NCI-H446 (cell line): ENCODE results near the gene PDLIM4.

ENCODE experiments used
- DNase-seq, 2 experiments: peaks; one replicate each; lab custom pipeline; 2025; lab: John Stamatoyannopoulos, UW

PDLIM4 gene

DNA sequence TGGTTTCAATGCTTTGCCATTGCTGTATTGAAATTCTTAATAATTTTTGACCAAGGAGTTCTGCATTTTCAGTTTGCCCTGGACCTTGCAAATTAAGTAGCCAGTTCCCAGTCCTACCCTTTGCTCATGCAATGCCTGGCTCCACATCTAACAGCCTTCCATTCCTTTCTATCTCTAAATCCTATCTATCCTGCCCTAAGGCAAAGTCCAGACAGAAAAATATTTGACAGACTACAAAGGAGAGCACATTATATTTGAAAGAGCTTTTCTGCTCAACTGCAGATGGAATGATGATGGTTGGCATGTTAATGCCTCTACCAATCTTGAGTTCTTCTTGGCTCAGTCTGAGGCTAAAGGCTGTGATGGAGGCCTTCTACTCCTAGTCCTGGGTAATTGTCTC, 52.2 kb downstream of the PDLIM4 start:
- no peak for DNase-seq

DNA sequence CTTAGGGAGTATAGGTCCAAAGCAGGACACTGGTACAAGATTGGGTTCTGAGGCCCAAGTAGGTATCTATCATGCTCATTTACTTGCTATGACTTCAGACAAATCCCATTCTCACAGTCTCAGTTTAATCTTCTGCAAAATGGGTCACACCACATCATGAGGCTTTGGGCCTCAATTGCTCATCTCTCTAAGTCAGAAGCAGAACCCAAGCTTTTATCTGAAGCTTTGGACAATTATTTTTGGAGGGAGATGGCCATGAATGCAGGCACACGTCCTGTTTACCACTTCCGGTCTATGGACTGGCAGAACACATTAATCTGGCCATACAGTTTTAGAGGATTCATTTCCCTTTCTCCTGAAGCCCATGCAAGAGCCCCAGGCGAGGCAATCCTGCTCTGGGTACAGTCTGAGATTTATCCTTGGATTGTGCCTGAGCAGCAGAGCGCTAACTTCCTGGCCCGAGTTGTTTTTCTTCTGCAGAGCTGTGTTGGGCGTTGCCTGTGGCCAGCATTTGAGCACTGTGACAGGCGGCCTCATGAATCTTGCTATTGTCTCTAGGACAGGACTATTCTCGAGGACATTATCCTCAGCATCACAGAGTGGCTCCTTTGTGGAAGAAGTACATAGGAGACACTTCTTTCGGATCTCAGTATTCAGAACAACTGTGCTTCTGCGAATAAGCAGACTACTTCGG, 52.8 kb downstream of the PDLIM4 start:
- no peak for DNase-seq

DNA sequence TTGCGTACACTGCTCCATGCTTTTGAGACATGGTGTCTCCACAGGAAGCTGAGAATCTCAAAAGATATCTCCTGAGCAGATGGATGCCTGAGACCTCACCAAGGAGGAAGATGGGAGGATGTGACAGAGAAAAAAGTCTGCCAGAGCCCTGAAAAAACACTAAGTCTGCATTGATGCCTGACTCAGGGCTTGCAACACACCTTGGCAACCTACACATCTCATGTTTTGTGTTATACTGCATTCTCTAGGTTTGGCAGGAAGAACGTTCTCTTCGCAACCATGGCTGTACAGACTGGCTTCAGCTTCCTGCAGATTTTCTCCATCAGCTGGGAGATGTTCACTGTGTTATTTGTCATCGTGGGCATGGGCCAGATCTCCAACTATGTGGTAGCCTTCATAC, 55.9 kb downstream of the PDLIM4 start:
- no peak for DNase-seq

DNA sequence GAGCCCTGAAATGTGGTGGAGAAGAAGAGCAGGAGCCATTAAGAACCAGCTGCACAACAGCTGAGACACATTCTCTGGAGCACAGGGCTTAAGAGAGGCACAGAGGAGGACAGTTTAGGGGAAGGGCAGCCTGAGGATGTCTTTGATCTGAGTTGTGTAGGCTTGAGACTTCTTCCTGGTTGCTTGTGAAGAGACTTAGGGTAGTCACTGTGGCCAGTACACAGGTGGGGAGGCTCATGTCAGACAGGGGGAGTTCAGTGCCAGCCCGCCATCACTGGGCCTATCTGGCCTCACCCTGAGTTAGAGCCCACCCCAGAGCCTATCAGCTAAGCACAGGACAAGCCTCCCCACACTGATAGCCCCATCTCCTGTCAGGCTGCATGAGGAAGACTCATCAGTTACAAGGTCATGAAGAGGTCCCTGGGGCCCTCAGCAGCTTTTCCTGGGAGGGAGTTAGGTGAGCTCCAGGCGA, 56.5 kb downstream of the PDLIM4 start:
- DNase-seq, result no peak

DNA sequence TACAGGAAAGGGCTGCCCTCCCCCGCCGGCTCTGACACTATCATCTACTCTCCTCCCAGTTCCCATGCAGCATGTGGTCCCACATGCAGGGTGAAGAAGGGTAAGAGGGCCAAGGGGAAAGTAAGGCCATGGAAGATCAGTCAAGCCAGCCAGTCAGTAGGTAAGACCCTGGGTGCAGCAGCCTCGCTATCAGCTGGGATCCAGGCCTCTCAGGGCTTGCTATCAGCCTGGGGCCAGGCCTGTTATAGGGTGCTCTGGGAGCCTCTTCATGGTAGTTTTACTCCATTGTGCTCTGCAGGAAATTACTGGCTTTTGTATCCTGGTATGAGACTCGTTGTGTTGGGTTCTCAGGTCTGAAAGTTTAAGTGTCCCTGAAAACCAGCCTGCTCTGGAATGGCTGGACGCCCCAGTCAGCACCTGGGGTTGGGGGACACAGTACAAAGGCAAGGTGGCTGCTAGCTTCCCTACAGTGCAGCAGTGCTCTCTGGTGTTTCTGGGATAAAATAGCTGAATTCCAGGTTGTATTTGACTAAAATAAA, 58.1 kb downstream of the PDLIM4 start:
- no peak for DNase-seq

DNA sequence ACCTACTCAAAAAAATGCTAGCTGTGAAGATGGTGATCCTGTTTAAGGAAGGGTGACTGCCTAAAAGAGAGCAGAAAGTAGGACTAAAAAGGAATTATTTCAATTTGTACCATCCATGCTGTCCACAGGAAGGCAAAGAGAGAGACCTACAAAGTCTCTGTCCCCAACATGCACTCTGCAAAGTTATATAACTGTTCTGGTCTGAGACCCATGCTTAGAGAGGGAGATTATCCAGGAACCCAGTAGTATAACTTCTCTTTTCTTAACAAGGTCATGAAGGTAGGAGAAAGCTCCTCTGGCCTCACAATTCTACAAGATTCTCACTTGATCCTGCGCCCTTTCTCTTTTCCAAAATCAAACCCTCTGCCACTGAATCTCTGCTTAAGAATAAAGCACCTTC, 62.5 kb downstream of the PDLIM4 start:
- no peak for DNase-seq

DNA sequence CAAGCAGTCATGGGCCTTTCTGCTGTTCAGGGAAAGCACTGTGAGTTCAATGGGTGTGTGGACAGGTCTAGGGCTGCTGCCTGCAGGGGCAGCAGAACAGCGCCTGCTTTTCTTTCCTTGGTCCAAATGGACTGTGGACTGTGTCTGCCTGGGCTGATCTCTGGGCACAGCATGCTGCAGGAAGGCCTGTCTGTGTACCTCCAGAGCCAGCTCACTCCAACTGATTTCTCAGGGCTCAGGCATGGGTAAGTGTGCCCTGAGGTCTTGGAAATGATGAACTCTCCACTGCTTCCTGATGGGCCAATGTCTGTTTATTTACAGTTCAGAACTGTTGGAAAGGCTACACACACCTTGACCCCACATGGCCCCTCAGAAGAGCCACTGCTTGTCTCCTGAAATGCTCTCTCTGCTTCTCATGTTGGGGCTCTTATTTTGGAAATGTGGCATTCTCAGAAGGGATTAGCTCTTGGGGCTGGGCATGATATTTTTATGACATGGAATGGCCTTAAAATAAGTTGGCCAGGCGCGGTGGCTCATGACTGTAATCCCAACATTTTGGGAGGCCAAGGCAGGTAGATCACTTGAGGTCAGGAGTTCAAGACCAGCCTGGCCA, 63.7 kb downstream of the PDLIM4 start:
- no peak for DNase-seq

DNA sequence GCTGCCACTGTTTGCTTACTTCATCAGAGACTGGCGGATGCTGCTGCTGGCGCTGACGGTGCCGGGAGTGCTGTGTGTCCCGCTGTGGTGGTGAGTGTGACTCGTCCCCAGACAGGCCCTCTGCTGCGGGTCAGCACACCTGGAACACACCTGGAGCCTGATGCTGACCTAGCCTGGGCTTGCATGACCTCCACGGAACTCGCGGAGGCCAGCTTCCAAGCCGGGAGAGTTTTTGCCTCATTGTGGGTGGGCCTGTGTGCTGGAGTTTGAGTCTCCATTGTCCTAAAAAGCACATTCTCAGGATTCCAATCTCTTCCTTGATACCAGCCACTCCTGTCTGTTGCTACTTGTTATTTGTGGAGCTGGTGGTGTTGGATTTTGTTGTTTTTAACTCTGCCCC, 64.8 kb downstream of the PDLIM4 start:
- DNase-seq, result no peak
